Middle frontal gyrus (tissue), 1 donor: ENCODE results near the gene ARHGAP24.
"Not testable (repeated sequence)": the region's sequence is repeated elsewhere in the genome, so short reads cannot be mapped to it uniquely, and the experiment has no call there.

Experiments used
- DNase-seq: peaks from one replicate; pipeline ENCODE4 v3.0.0-alpha.2; 2015; ENCODE audit warnings: low spot score; ENCODE audit errors: extremely low spot score

ARHGAP24 gene

GRCh38 chr4:85482010-85482738, 7.2 kb downstream of the ARHGAP24 start:
- no peak for DNase-seq

- DNase-seq, result no peak
Observed at GRCh38 chr4:85486425-85487086, 11.6 kb downstream of the ARHGAP24 start.

- DNase-seq, result no peak
Observed at GRCh38 chr4:85488416-85488815, 13.5 kb downstream of the ARHGAP24 start.

GRCh38 chr4:85489273-85489981, 14.5 kb downstream of the ARHGAP24 start:
- DNase-seq, result no peak

- no peak for DNase-seq
Observed at GRCh38 chr4:85491527-85491926, 16.6 kb downstream of the ARHGAP24 start.

GRCh38 chr4:85492336-85492735, 17.4 kb downstream of the ARHGAP24 start:
- DNase-seq, result no peak

- no peak for DNase-seq
Observed at GRCh38 chr4:85495621-85496020, 20.7 kb downstream of the ARHGAP24 start.

GRCh38 chr4:85496126-85496849, 21.3 kb downstream of the ARHGAP24 start:
- no peak for DNase-seq

GRCh38 chr4:85496933-85497332, 22.0 kb downstream of the ARHGAP24 start:
- DNase-seq, result no peak

- no peak for DNase-seq
Observed at GRCh38 chr4:85498068-85498733, 23.3 kb downstream of the ARHGAP24 start.

GRCh38 chr4:85499573-85499972, 24.6 kb downstream of the ARHGAP24 start:
- no peak for DNase-seq

- no peak for DNase-seq
Observed at GRCh38 chr4:85500110-85500867, 25.3 kb downstream of the ARHGAP24 start.

GRCh38 chr4:85501145-85501544, 26.2 kb downstream of the ARHGAP24 start:
- DNase-seq, result not testable (repeated sequence)

- no peak for DNase-seq
Observed at GRCh38 chr4:85508654-85509053, 33.7 kb downstream of the ARHGAP24 start.

GRCh38 chr4:85509882-85510631, 35.1 kb downstream of the ARHGAP24 start:
- no peak for DNase-seq

- no peak for DNase-seq
Observed at GRCh38 chr4:85510632-85510984, 35.7 kb downstream of the ARHGAP24 start.

GRCh38 chr4:85512446-85513205, 37.7 kb downstream of the ARHGAP24 start:
- no peak for DNase-seq

GRCh38 chr4:85514117-85514516, 39.2 kb downstream of the ARHGAP24 start:
- DNase-seq, result no peak

- DNase-seq, result no peak
Observed at GRCh38 chr4:85514783-85515182, 39.8 kb downstream of the ARHGAP24 start.
